ENCODE results near the gene SLCO1B1. TPM values are rescaled to one million over a fixed set of nuclear protein-coding genes. Genes with fewer than 3 reads are reported as not detected.

SLCO1B1 gene
- 0.26 to 0.53 TPM (median 0.37 TPM) in 5 replicates for total RNA-seq (2022; extraction: Qiagen RNA extraction; ENCODE audit: low read depth)

GRCh38 chr12:21130998-21131397 is at the start of gene SLCO1B1:
SLCO1B1 (plus strand) TSS chr12:21131194; CDS start chr12:21141575, 10,381 bp downstream.

Other genes with a start within 250 kb of the SLCO1B1 start
- 0.07 TPM in 1 of 5 replicates, not detected in the others for gene SLCO1A2, start 203.7 kb downstream of the SLCO1B1 start, total RNA-seq (2022; extraction: Qiagen RNA extraction; ENCODE audit: low read depth)
- gene IAPP, start 241.7 kb downstream of the SLCO1B1 start, total RNA-seq (2022; extraction: Qiagen RNA extraction; ENCODE audit: low read depth) = not detected in 5 replicates